ENCODE data around the gene SLC30A10.

DNA sequence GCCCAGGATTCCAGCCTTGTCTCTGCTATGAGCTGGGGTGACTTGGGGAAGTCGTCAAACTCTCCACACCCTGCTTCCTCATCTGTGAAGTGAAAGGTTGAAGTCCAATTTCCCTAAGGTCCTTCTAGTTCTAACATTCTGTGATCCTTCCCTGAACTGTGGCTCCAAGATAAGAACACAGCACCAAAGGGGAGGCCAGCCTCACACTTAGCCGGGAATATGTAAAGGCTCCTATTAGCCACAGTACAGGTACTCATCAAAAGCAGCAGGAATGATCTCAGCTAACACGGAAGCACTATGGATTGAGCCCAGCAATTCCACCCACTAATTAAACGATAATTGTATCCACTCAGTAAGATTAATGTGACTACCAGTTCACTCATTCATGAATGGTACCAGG lies 4.0 kb downstream of the SLC30A10 start:
- TF ChIP-seq POLR2AphosphoS5 (IDR thresholded peaks at IDR 0.05; ENCODE audit: low read depth, low read length) (no peak), TAF1 (IDR thresholded peaks at IDR 0.05; ENCODE audit: borderline replicate concordance, insufficient read depth, low read length) (no peak), SIN3A (IDR thresholded peaks at IDR 0.05; ENCODE audit: borderline replicate concordance, insufficient read depth, low read length) (no peak), FOXP2 (optimal IDR thresholded peaks at IDR 0.05; ENCODE audit: borderline replicate concordance, extremely low read depth, extremely low read length, insufficient read depth) (no peak)
- TF ChIP-seq, protein P1, sequence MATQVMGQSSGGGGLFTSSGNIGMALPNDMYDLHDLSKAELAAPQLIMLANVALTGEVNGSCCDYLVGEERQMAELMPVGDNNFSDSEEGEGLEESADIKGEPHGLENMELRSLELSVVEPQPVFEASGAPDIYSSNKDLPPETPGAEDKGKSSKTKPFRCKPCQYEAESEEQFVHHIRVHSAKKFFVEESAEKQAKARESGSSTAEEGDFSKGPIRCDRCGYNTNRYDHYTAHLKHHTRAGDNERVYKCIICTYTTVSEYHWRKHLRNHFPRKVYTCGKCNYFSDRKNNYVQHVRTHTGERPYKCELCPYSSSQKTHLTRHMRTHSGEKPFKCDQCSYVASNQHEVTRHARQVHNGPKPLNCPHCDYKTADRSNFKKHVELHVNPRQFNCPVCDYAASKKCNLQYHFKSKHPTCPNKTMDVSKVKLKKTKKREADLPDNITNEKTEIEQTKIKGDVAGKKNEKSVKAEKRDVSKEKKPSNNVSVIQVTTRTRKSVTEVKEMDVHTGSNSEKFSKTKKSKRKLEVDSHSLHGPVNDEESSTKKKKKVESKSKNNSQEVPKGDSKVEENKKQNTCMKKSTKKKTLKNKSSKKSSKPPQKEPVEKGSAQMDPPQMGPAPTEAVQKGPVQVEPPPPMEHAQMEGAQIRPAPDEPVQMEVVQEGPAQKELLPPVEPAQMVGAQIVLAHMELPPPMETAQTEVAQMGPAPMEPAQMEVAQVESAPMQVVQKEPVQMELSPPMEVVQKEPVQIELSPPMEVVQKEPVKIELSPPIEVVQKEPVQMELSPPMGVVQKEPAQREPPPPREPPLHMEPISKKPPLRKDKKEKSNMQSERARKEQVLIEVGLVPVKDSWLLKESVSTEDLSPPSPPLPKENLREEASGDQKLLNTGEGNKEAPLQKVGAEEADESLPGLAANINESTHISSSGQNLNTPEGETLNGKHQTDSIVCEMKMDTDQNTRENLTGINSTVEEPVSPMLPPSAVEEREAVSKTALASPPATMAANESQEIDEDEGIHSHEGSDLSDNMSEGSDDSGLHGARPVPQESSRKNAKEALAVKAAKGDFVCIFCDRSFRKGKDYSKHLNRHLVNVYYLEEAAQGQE (IDR thresholded peaks at IDR 0.05; ENCODE audit: insufficient read depth in 1 of 2, low read depth in 2 of 2, low read length in 2 of 2) = no peak
